ENCODE results near the gene SUPT3H. TPM values are rescaled to one million over a fixed set of nuclear protein-coding genes. Genes with fewer than 3 reads are reported as not detected.
"Not testable (repeated sequence)": the region's sequence is repeated elsewhere in the genome, so short reads cannot be mapped to it uniquely, and the experiment has no call there.

SUPT3H gene
- total and polyA plus RNA-seq, 7 experiments from 2014 or later, result 8.0 to 16.0 (median 12.7) TPM

- H3K4me3 ChIP-seq (ENCODE audit: low read length); ATAC-seq; POLR2A ChIA-PET; H3K9me3 ChIP-seq (ENCODE audit: control insufficient read depth in 2 of 3, low read length in 3 of 3); H3K27me3 ChIP-seq (ENCODE audit: control insufficient read depth in 2 of 2, insufficient read depth in 2 of 2, low read length in 2 of 2); H3K4me1 ChIP-seq (ENCODE audit: control insufficient read depth in 2 of 2, insufficient read depth in 2 of 2, low read length in 2 of 2); H3K27me3 Mint-ChIP-seq; intact Hi-C loops (cut with micrococcal nuclease); CTCF ChIA-PET; H3K36me3 ChIP-seq (ENCODE audit: control insufficient read depth in 2 of 3, insufficient read depth in 3 of 3, low read length in 3 of 3); DNase-seq; H3K27ac ChIP-seq (ENCODE audit: low read depth, low read length); H3K4me3 Mint-ChIP-seq: not testable (repeated sequence)
- peaks cover 0 to 30% (median 9%) of the 10 kb centered on the region in 11 donors for H3K9me3 Mint-ChIP-seq
- H3K36me3 Mint-ChIP-seq, result peaks cover 20 to 58% (median 47%) of the 10 kb centered on the region in 5 donors
- H3K4me1 Mint-ChIP-seq, result peaks cover 6 to 30% (median 18%) of the 10 kb centered on the region in 7 donors
- peak overlapping the region in 2 of 9 donors; percentile 25 for H3K27ac Mint-ChIP-seq
Measured at GRCh38 chr6:44900358-44900757, 477.4 kb downstream of the SUPT3H start.

- H3K9me3 Mint-ChIP-seq, result peaks cover 0 to 21% (median 6%) of the 10 kb centered on the region in 11 donors
- H3K27me3 ChIP-seq (ENCODE audit: control insufficient read depth in 2 of 2, insufficient read depth in 2 of 2, low read length in 2 of 2), result no peaks in the 10 kb centered on the region
- H3K4me1 ChIP-seq (ENCODE audit: control insufficient read depth in 2 of 2, insufficient read depth in 2 of 2, low read length in 2 of 2), result no peaks in the 10 kb centered on the region
- no peak for ATAC-seq
- H3K27ac ChIP-seq (ENCODE audit: low read depth, low read length), result no peak overlapping the region
- H3K27me3 Mint-ChIP-seq, result no peaks in the 10 kb centered on the region
- no peak overlapping the region for H3K4me3 Mint-ChIP-seq
- peaks cover 0 to 24% (median 13%) of the 10 kb centered on the region in 7 donors for H3K4me1 Mint-ChIP-seq
- peaks cover 16 to 50% (median 40%) of the 10 kb centered on the region in 5 donors for H3K36me3 Mint-ChIP-seq
- DNase-seq, result no peak
- H3K9me3 ChIP-seq (ENCODE audit: control insufficient read depth in 2 of 3, low read length in 3 of 3), result no peaks in the 10 kb centered on the region
- no peaks in the 10 kb centered on the region for H3K36me3 ChIP-seq (ENCODE audit: control insufficient read depth in 2 of 3, insufficient read depth in 3 of 3, low read length in 3 of 3)
- no peak overlapping the region for H3K27ac Mint-ChIP-seq
- POLR2A ChIA-PET, result no interaction called here
- no peak overlapping the region for H3K4me3 ChIP-seq (ENCODE audit: low read length)
- intact Hi-C loops (cut with micrococcal nuclease), result no loop called here
- CTCF ChIA-PET, result interaction anchor here (0.6 kb wide), 1 partner anchor 712 kb away, joined by 5 read pairs; no protein-coding TSS in a partner anchor
Measured at GRCh38 chr6:44898296-44898930, 479.3 kb downstream of the SUPT3H start.

GRCh38 chr6:44897316-44897715 is 480.4 kb downstream of the SUPT3H start:
- ATAC-seq (no peak), DNase-seq (no peak)
- intact Hi-C loops (cut with micrococcal nuclease), result no loop called here
- no peaks in the 10 kb centered on the region for H3K9me3 ChIP-seq (ENCODE audit: control insufficient read depth in 2 of 3, low read length in 3 of 3)
- H3K27me3 ChIP-seq (ENCODE audit: control insufficient read depth in 2 of 2, insufficient read depth in 2 of 2, low read length in 2 of 2), result no peaks in the 10 kb centered on the region
- POLR2A ChIA-PET, result no interaction called here
- Mint-ChIP-seq H3K27me3 (no peaks in the 10 kb centered on the region), H3K9me3 (peaks cover 0 to 16% (median 3%) of the 10 kb centered on the region in 11 donors), H3K27ac (peak overlapping the region in 3 of 9 donors; percentile 12 to 55 (median 55)), H3K4me3 (no peak overlapping the region), H3K4me1 (peaks cover 0 to 19% (median 6%) of the 10 kb centered on the region in 7 donors), H3K36me3 (peaks cover 9 to 43% (median 35%) of the 10 kb centered on the region in 5 donors)
- no peaks in the 10 kb centered on the region for H3K4me1 ChIP-seq (ENCODE audit: control insufficient read depth in 2 of 2, insufficient read depth in 2 of 2, low read length in 2 of 2)
- no peak overlapping the region for H3K27ac ChIP-seq (ENCODE audit: low read depth, low read length)
- H3K4me3 ChIP-seq (ENCODE audit: low read length), result no peak overlapping the region
- CTCF ChIA-PET, result no interaction called here
- H3K36me3 ChIP-seq (ENCODE audit: control insufficient read depth in 2 of 3, insufficient read depth in 3 of 3, low read length in 3 of 3), result no peaks in the 10 kb centered on the region

GRCh38 chr6:44896701-44897100 is 481.0 kb downstream of the SUPT3H start:
- H3K4me1 ChIP-seq (ENCODE audit: control insufficient read depth in 2 of 2, insufficient read depth in 2 of 2, low read length in 2 of 2), result no peaks in the 10 kb centered on the region
- no peak overlapping the region for H3K4me3 ChIP-seq (ENCODE audit: low read length)
- H3K9me3 ChIP-seq (ENCODE audit: control insufficient read depth in 2 of 3, low read length in 3 of 3), result no peaks in the 10 kb centered on the region
- H3K4me1 Mint-ChIP-seq, result peaks cover 0 to 15% (median 5%) of the 10 kb centered on the region in 7 donors
- H3K9me3 Mint-ChIP-seq, result peaks cover 0 to 12% (median 2%) of the 10 kb centered on the region in 11 donors
- H3K27ac Mint-ChIP-seq, result no peak overlapping the region
- peaks cover 6 to 43% (median 35%) of the 10 kb centered on the region in 5 donors for H3K36me3 Mint-ChIP-seq
- intact Hi-C loops (cut with micrococcal nuclease), result no loop called here
- H3K27me3 ChIP-seq (ENCODE audit: control insufficient read depth in 2 of 2, insufficient read depth in 2 of 2, low read length in 2 of 2), result no peaks in the 10 kb centered on the region
- no peak for DNase-seq
- H3K4me3 Mint-ChIP-seq, result no peak overlapping the region
- no peak overlapping the region for H3K27ac ChIP-seq (ENCODE audit: low read depth, low read length)
- ChIA-PET CTCF (no interaction called here), POLR2A (interaction anchor here (0.6 kb wide), 1 partner anchor 127 kb away, joined by 5 read pairs; no protein-coding TSS in a partner anchor)
- no peak for ATAC-seq
- no peaks in the 10 kb centered on the region for H3K27me3 Mint-ChIP-seq
- no peaks in the 10 kb centered on the region for H3K36me3 ChIP-seq (ENCODE audit: control insufficient read depth in 2 of 3, insufficient read depth in 3 of 3, low read length in 3 of 3)

- ATAC-seq, result no peak
- H3K9me3 Mint-ChIP-seq, result peaks cover 0 to 16% (median 4%) of the 10 kb centered on the region in 11 donors
- no peaks in the 10 kb centered on the region for H3K27me3 Mint-ChIP-seq
- intact Hi-C loops (cut with micrococcal nuclease), result no loop called here
- H3K36me3 Mint-ChIP-seq, result peaks cover 0 to 31% (median 20%) of the 10 kb centered on the region in 5 donors
- H3K27me3 ChIP-seq (ENCODE audit: control insufficient read depth in 2 of 2, insufficient read depth in 2 of 2, low read length in 2 of 2), result no peaks in the 10 kb centered on the region
- H3K4me3 ChIP-seq (ENCODE audit: low read length), result no peak overlapping the region
- H3K9me3 ChIP-seq (ENCODE audit: control insufficient read depth in 2 of 3, low read length in 3 of 3), result no peaks in the 10 kb centered on the region
- no peak overlapping the region for H3K27ac ChIP-seq (ENCODE audit: low read depth, low read length)
- DNase-seq, result no peak
- CTCF ChIA-PET, result interaction anchor here (0.6 kb wide), 1 partner anchor 45 kb away, joined by 3 read pairs; no protein-coding TSS in a partner anchor
- no peak overlapping the region for H3K4me3 Mint-ChIP-seq
- no peaks in the 10 kb centered on the region for H3K36me3 ChIP-seq (ENCODE audit: control insufficient read depth in 2 of 3, insufficient read depth in 3 of 3, low read length in 3 of 3)
- H3K4me1 Mint-ChIP-seq, result peaks cover 0 to 2% (median 0%) of the 10 kb centered on the region in 7 donors
- H3K4me1 ChIP-seq (ENCODE audit: control insufficient read depth in 2 of 2, insufficient read depth in 2 of 2, low read length in 2 of 2), result no peaks in the 10 kb centered on the region
- H3K27ac Mint-ChIP-seq, result no peak overlapping the region
- POLR2A ChIA-PET, result no interaction called here
Measured at GRCh38 chr6:44892579-44892978, 485.2 kb downstream of the SUPT3H start.

- CTCF ChIA-PET; H3K4me3 Mint-ChIP-seq; H3K4me3 ChIP-seq (ENCODE audit: low read length); H3K27ac ChIP-seq (ENCODE audit: low read depth, low read length); ATAC-seq; H3K36me3 ChIP-seq (ENCODE audit: control insufficient read depth in 2 of 3, insufficient read depth in 3 of 3, low read length in 3 of 3); POLR2A ChIA-PET; H3K27ac Mint-ChIP-seq; intact Hi-C loops (cut with micrococcal nuclease); H3K4me1 ChIP-seq (ENCODE audit: control insufficient read depth in 2 of 2, insufficient read depth in 2 of 2, low read length in 2 of 2); H3K27me3 Mint-ChIP-seq; DNase-seq; H3K27me3 ChIP-seq (ENCODE audit: control insufficient read depth in 2 of 2, insufficient read depth in 2 of 2, low read length in 2 of 2); H3K9me3 ChIP-seq (ENCODE audit: control insufficient read depth in 2 of 3, low read length in 3 of 3): not testable (repeated sequence)
- Mint-ChIP-seq H3K9me3 (peaks cover 9 to 48% (median 25%) of the 10 kb centered on the region in 11 donors), H3K36me3 (peaks cover 18 to 63% (median 56%) of the 10 kb centered on the region in 5 donors), H3K4me1 (peaks cover 0 to 17% (median 10%) of the 10 kb centered on the region in 7 donors)
Measured at GRCh38 chr6:44879071-44879470, 498.7 kb downstream of the SUPT3H start.

- POLR2A ChIA-PET; H3K27ac Mint-ChIP-seq; H3K27me3 Mint-ChIP-seq; intact Hi-C loops (cut with micrococcal nuclease); H3K4me3 ChIP-seq (ENCODE audit: low read length); H3K4me1 ChIP-seq (ENCODE audit: control insufficient read depth in 2 of 2, insufficient read depth in 2 of 2, low read length in 2 of 2); H3K36me3 ChIP-seq (ENCODE audit: control insufficient read depth in 2 of 3, insufficient read depth in 3 of 3, low read length in 3 of 3); H3K27me3 ChIP-seq (ENCODE audit: control insufficient read depth in 2 of 2, insufficient read depth in 2 of 2, low read length in 2 of 2); ATAC-seq; DNase-seq; H3K4me3 Mint-ChIP-seq; H3K27ac ChIP-seq (ENCODE audit: low read depth, low read length); CTCF ChIA-PET; H3K9me3 ChIP-seq (ENCODE audit: control insufficient read depth in 2 of 3, low read length in 3 of 3): not testable (repeated sequence)
- Mint-ChIP-seq H3K4me1 (peaks cover 0 to 14% (median 4%) of the 10 kb centered on the region in 7 donors), H3K9me3 (peaks cover 3 to 24% (median 13%) of the 10 kb centered on the region in 11 donors), H3K36me3 (peaks cover 9 to 40% (median 34%) of the 10 kb centered on the region in 5 donors)
Measured at GRCh38 chr6:44876638-44877037, 501.1 kb downstream of the SUPT3H start.

All from naive thymus-derived CD4-positive, alpha-beta T cell (primary cell).